Stimulated activated CD4-positive, alpha-beta T cell treated with anti-CD3 and anti-CD28 coated beads, TNF-alpha, amount 100 ng/mL, for 24 hours (primary cell): ENCODE measurements around the gene PARS2.

Experiments
- DNase-seq, 3 experiments: peaks; one replicate each; pipeline ENCODE4 v3.0.0-alpha.2; 2020; ENCODE audit warnings: low read depth in 3 of 3

PARS2 gene

GRCh38 chr1:54774820-54775498 lies 10.6 kb upstream of the PARS2 start:
- peak in 1 of 3 experiments; percentile 11 for DNase-seq

- DNase-seq, result no peak
These were observed 8.6 kb upstream of the PARS2 start for GRCh38 chr1:54772951-54773350.

GRCh38 chr1:54768093-54768492 lies 3.8 kb upstream of the PARS2 start:
- DNase-seq, result no peak

- DNase-seq, result no peak
These were observed 3.2 kb upstream of the PARS2 start for GRCh38 chr1:54767526-54767925.

GRCh38 chr1:54766726-54767125 lies 2.4 kb upstream of the PARS2 start:
- DNase-seq, result no peak

- DNase-seq, result no peak
These were observed 719 bp upstream of the PARS2 start for GRCh38 chr1:54764922-54765561.

GRCh38 chr1:54763816-54764132 lies 549 bp downstream of the PARS2 start:
- DNase-seq, result peak in 1 of 3 experiments; percentile 2

- DNase-seq, result no peak
These were observed 5.5 kb downstream of the PARS2 start for GRCh38 chr1:54758678-54759348.

GRCh38 chr1:54757833-54758232 lies 6.5 kb downstream of the PARS2 start:
- no peak for DNase-seq

- DNase-seq, result no peak
These were observed 9.6 kb downstream of the PARS2 start for GRCh38 chr1:54754486-54755285.

- DNase-seq, result no peak
These were observed 10.3 kb downstream of the PARS2 start for GRCh38 chr1:54754045-54754444.

- DNase-seq, result no peak
These were observed 12.9 kb downstream of the PARS2 start for GRCh38 chr1:54751426-54751825.

- no peak for DNase-seq
These were observed 13.7 kb downstream of the PARS2 start for GRCh38 chr1:54750596-54750995.

GRCh38 chr1:54748094-54748835 lies 16.1 kb downstream of the PARS2 start:
- DNase-seq, result no peak

- no peak for DNase-seq
These were observed 18.5 kb downstream of the PARS2 start for GRCh38 chr1:54745864-54746263.

- DNase-seq, result no peak
These were observed 19.0 kb downstream of the PARS2 start for GRCh38 chr1:54745274-54745673.

GRCh38 chr1:54744696-54745095 lies 19.6 kb downstream of the PARS2 start:
- DNase-seq, result no peak

GRCh38 chr1:54743416-54744226 lies 20.7 kb downstream of the PARS2 start:
- no peak for DNase-seq

- DNase-seq, result no peak
These were observed 22.0 kb downstream of the PARS2 start for GRCh38 chr1:54742282-54742681.

GRCh38 chr1:54741531-54741930 lies 22.8 kb downstream of the PARS2 start:
- no peak for DNase-seq

GRCh38 chr1:54738244-54738643 lies 26.1 kb downstream of the PARS2 start:
- no peak for DNase-seq
